ENCODE measurements around the gene GTSE1. TPM values are rescaled to one million over a fixed set of nuclear protein-coding genes. Genes with fewer than 3 reads are reported as not detected.
"Not testable (repeated sequence)": the region's sequence is repeated elsewhere in the genome, so short reads cannot be mapped to it uniquely, and the experiment has no call there.

Gene GTSE1, protein sequence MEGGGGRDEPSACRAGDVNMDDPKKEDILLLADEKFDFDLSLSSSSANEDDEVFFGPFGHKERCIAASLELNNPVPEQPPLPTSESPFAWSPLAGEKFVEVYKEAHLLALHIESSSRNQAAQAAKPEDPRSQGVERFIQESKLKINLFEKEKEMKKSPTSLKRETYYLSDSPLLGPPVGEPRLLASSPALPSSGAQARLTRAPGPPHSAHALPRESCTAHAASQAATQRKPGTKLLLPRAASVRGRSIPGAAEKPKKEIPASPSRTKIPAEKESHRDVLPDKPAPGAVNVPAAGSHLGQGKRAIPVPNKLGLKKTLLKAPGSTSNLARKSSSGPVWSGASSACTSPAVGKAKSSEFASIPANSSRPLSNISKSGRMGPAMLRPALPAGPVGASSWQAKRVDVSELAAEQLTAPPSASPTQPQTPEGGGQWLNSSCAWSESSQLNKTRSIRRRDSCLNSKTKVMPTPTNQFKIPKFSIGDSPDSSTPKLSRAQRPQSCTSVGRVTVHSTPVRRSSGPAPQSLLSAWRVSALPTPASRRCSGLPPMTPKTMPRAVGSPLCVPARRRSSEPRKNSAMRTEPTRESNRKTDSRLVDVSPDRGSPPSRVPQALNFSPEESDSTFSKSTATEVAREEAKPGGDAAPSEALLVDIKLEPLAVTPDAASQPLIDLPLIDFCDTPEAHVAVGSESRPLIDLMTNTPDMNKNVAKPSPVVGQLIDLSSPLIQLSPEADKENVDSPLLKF
- 21.1 and 27.8 TPM in 2 replicates for total RNA-seq (2014; rRNA removed; shearing (Covaris generic))

DNA sequence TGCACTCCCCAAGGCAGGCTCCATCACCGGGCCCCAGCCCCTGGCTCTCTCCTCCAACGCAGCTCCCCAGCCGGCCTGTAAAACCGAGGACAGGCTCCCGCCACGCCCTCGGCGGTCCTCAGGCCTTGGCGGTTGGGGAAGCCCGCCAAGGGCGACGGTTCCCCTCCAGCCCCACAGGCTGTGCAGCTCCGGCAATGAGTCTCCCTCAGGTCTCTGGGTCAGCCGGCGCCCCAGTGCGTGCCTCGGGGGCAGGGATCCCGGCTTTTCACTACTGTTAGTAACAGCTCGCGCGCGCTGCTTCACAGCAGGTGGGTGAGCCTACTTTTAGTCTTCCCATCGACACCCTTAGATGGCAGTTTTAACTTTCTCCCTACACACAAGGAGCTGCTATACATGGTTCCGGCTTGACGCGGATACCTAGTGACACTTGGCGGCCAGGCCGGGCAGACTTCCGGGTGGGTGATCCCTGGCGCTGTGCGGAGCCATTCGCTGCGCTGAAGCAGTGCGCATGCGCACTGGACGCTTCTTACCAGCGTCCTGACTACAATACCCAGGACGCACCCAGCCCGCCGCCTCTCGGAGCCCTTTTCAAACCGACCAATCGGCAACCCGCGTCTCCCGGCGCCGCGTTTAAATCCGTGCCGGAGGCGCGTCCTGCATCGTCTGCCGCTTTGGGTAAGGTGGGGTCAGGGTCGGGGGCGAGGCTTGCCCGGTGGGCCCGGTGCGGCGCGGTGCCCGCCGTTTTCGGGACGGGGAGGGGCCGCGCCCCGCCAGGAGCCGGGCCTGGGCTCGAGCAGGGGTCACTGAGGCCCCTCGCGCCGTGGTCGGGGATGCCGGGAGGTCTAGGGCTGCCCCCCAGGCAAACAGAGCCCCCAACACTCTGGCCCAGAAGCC is at the start of gene GTSE1:
TSS of gene GTSE1 (plus strand) at position 614 of the 894 bp plus-strand sequence. CDS start 531 bp downstream, outside the sequence.
- peak; percentile 99 for DNase-seq (ENCODE audit: low read depth)

DNA sequence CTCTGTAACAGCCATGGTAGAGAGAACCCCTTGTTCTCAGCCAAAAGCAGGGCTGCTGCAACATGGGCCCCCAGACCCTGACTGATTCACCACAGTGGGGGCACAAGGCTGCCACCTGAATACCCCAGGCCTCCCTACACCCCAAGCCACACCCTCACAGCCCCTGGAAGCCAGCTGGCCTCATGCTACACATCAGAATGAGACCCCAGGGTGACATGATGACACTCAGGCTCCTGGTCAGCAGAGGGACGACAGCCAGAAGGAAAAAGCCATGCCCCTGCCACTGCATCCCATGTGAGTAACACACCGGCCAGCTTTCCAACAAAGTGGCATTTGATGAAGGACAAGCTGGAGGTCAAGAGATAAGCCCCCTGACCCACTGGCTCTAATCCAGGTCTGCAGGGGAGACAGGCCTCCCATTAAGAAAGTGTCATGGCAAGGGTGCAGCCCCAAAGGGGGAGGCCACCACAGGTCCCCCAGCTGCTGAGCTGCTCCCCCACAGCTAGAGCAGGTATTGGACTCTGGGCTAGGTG is 49.2 kb upstream of the GTSE1 start:
- DNase-seq (ENCODE audit: low read depth), result no peak

- DNase-seq (ENCODE audit: low read depth), result peak; percentile 95
These were observed 46.5 kb upstream of the GTSE1 start, which contains the start of gene CDPF1 for GRCh38 chr22:46250035-46250782. TSS of gene CDPF1 (minus strand) at chr22:46250293. CDS start at chr22:46248284, 2,009 bp downstream.

DNA sequence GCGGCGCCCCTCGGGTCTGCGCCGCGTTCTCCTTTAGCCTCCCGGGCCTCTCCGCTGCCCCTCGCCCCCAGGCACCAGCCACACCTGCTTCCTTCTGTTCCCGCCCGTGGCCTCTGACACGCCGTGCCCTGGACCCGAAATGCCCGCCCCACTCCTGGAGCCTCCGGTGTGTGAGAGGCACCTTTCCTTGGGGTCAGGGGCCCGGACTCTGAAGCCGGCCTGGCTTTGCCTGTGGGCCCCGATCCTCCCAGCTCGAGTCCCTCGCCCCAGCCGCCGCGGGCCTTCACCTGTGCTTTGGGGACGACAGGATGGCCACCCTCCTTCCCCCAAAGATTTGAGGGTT is 45.9 kb upstream of the GTSE1 start:
- no peak for DNase-seq (ENCODE audit: low read depth)

DNA sequence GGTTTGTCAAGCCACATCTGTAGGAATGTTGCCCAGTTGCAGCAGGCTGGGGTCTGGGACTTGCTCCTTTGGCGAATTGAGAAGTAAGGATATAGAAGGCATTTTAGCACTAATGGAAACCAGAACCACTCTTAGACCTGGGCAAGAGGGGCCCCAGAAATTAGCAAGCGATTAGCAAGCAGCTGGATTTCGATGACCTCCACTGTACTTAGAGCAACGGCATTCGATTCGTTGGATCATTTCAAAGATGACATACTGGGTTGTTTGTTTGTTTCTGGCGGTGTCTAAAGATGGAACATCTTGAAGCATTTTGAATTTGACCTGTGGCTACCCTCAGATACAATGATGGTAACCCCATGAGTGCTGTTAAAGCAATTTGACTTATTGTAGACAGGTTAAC is 45.4 kb upstream of the GTSE1 start:
- DNase-seq (ENCODE audit: low read depth), result no peak

DNA sequence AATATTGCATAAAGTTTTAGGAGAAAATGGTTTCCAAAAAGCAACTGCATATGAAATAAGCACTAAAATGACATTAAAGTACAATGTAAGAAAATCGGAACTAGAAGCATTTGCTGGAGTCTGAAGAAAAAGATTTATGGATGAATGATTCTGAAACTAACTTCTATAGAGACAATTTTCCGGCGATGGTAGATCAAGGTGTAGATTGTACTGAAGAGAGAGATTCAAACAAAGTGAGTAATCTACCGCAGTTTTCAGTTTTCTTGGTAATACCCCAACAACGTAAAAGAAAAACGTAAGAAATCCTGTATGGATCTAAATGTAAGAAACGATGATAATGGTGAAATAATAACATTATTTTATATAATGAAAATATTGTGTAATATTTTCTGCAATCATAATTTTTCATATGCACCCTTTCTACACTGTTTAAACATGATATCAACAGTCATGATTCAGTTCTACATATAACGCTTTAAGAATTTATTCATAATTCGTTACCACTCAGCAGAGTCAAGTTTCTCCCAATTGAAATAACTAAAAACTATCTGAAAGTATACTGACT is 44.8 kb upstream of the GTSE1 start:
- DNase-seq (ENCODE audit: low read depth), result no peak

DNA sequence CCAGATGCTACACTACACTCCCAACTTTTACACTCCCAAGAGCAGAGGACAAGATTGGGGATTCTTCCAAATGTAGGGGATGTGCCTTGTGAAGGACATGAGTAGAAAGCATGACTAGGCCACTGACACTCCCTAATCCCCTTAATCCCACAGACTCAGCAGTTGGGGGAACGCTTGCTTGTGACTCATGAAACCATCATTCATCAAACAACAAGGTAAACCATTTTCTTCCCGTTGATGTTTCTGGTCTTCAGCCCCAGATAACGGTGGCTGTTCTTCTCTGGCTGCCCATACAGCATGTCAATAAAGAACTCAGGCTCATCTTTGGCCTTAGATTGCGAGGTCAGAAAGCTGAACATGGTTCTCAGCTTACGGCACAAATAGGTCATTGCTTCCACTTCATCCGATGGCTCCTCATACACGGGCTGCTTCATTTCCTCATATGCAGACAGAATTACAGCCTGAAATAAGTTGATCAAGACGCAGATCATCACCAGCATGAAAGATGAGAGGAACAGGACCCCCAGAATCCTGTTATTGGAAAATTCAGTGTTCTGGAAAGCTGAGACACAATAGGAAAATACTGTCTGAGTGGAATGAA is 40.2 kb upstream of the GTSE1 start:
- DNase-seq (ENCODE audit: low read depth), result no peak

DNA sequence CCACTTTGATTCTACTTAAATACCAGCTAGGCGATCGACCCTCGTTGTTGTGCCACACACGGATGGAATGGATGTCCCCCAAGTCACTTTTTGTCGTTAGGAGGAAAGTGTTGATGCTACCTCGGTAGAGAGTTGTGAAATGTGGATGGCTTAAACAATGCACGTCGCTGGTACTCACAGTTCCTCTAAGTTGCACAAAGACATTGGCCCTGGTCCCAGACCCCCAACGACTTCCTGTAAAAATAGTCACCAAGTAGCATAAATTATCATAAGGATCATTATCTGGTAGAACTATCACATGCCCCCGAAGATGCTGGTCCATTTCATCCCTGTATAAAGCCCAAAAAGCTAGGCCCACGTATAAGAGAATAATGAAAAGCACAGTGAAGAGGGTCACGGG is 37.3 kb upstream of the GTSE1 start:
- no peak for DNase-seq (ENCODE audit: low read depth)

DNA sequence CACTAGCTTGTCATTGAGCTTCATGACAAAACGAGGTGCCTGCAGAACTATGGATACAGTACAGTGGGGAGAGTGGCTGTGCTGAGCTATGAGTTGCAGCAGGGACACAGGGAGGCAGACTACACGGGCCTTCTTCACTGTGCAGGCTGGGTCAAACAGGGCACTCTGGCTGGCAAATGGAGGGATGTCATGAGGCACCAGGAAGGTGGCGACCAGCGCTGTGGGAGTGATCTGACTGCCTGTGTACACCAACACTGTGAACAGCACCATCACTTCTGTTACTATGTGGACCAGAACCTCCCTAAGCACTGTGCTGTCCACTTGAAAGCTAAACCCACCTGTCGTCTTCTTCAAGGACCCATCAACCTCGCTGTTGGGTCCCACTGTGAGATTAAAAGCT is 36.6 kb upstream of the GTSE1 start:
- no peak for DNase-seq (ENCODE audit: low read depth)

- DNase-seq (ENCODE audit: low read depth), result no peak
These were observed 34.0 kb upstream of the GTSE1 start for GRCh38 chr22:46262449-46263215.

DNA sequence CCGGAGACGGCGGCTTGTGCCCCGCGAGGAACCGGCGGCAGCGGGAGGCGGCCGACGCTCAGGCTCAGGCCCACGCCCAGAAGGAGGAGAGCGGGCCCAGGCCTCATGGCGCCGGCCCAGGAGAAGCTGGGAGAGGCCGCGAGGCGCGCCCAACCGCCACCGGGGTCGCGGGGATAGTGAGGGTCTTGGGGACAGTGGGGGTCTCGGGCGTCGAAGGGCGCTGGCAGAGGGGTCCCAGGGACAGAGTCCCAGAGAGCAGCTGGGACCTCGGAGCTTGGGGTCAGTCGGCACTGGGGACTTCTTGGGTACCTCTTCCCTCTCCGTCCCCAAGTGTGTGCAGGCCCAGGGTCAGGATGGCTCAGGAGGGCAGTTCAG is 33.5 kb upstream of the GTSE1 start, which contains the start of gene PKDREJ:
TSS of gene PKDREJ (minus strand) at position 128 of the 375 bp plus-strand sequence. CDS start at position 107, 21 bp downstream.
- DNase-seq (ENCODE audit: low read depth), result no peak

- not testable (repeated sequence) for DNase-seq (ENCODE audit: low read depth)
These were observed 32.1 kb upstream of the GTSE1 start for GRCh38 chr22:46264520-46264919.

- not testable (repeated sequence) for DNase-seq (ENCODE audit: low read depth)
These were observed 31.0 kb upstream of the GTSE1 start for GRCh38 chr22:46265627-46266026.

GRCh38 chr22:46267431-46268279 is 29.0 kb upstream of the GTSE1 start, which contains the start of gene TTC38:
TSS of gene TTC38 (plus strand) at chr22:46268008. CDS start at chr22:46268040, 32 bp downstream.
- DNase-seq (ENCODE audit: low read depth), result peak; percentile 84

DNA sequence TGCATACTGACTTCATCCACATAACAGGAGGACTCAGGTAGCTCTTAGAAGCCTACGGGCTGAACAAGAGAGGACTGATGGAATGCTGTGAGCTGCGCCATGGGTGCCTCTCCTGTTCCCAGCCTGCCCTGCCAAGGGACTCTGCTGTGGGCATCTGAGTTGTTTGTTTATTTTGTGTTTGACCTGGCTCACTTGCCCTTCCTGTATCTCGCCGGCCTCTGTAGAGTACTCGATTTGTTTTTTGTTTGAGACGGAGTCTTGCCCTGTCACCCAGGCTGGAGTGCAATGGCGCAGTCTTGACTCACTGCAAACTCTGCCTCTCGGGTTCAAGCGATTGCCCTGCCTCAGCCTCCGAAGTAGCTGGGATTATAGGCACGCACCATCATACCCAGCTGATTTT is 27.1 kb upstream of the GTSE1 start:
- DNase-seq (ENCODE audit: low read depth), result no peak

- no peak for DNase-seq (ENCODE audit: low read depth)
These were observed 24.5 kb upstream of the GTSE1 start for GRCh38 chr22:46272196-46272595.

DNA sequence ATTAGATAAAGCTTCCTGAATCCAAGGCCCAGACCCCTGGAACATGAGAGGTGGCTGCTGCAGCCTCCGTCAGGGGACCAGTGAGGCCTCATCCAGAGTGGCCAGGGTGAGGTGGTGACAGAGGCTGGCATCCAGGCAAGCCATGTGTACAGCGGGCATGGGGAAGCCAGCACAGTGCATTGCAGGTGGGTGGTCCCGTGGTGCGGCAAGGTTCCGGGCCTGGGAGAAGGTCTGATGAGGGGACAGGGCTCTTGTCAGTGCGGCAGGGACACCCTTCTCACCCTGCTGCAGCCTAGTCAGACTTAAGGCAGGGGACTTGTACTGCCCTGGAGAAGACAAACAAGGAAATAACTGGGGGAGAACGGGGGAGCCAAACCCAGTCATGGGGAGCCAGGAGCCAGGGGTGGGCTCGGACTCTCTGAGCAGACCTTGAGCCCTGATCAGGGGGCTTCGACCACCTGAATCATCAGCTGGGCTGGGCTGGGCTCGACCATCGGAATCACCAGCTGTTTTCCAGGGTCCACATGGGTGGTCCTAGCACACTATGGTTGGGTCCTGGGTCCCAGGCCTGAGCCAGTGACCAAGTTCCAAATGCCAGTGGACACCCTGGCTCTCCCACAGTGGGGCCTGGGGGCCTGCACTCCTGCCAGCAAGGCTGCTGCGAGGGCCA is 23.8 kb upstream of the GTSE1 start:
- no peak for DNase-seq (ENCODE audit: low read depth)

All from Daoy (cell line).